ENCODE measurements around the gene ZNF14. TPM values are rescaled to one million over a fixed set of nuclear protein-coding genes. Genes with fewer than 3 reads are reported as not detected.

ZNF14 gene
- polyA plus RNA-seq, 4 donors, result 11.8 to 15.9 (median 14.6) TPM

Other genes with a start within 250 kb of the ZNF14 start
- 1 to 10 TPM in 3 of 4 donors, under 1 TPM in 1; 0.71 to 2.4 (median 1.7) TPM for gene TSSK6, start 217.6 kb downstream of the ZNF14 start, polyA plus RNA-seq (ENCODE audit: insufficient read length in 4 of 4)
- 100 to 1,000 TPM; 261 to 386 (median 304) TPM for gene NDUFA13, start 216.9 kb downstream of the ZNF14 start, polyA plus RNA-seq (ENCODE audit: insufficient read length in 4 of 4)
- 10 to 100 TPM in 2 of 4 donors, 1 to 10 TPM in 2; 3.2 to 14.2 (median 8.5) TPM for gene YJEFN3, start 204.2 kb downstream of the ZNF14 start, polyA plus RNA-seq (ENCODE audit: insufficient read length in 4 of 4)
- gene CILP2, start 194.8 kb downstream of the ZNF14 start, polyA plus RNA-seq (ENCODE audit: insufficient read length in 4 of 4), result under 1 TPM; 0.07 to 0.27 (median 0.22) TPM
- 1 to 10 TPM; 2.4 to 8.7 (median 6.2) TPM for gene PBX4, start 114.4 kb downstream of the ZNF14 start, polyA plus RNA-seq (ENCODE audit: insufficient read length in 4 of 4)
- 10 to 100 TPM; 17.0 to 42.9 (median 28.8) TPM for gene LPAR2, start 104.9 kb downstream of the ZNF14 start, polyA plus RNA-seq (ENCODE audit: insufficient read length in 4 of 4)
- gene GMIP, start 89.5 kb downstream of the ZNF14 start, polyA plus RNA-seq (ENCODE audit: insufficient read length in 4 of 4), result 1 to 10 TPM; 3.3 to 8.5 (median 5.6) TPM
- gene ATP13A1, start 69.4 kb downstream of the ZNF14 start, polyA plus RNA-seq (ENCODE audit: insufficient read length in 4 of 4), result 10 to 100 TPM; 38.5 to 68.9 (median 54.2) TPM
- gene ZNF101, start 64.3 kb downstream of the ZNF14 start, polyA plus RNA-seq (ENCODE audit: insufficient read length in 4 of 4), result 10 to 100 TPM; 13.0 to 22.7 (median 15.6) TPM
- 10 to 100 TPM; 25.2 to 42.0 (median 35.9) TPM for gene ZNF506, start 88.6 kb upstream of the ZNF14 start, polyA plus RNA-seq (ENCODE audit: insufficient read length in 4 of 4)
- 10 to 100 TPM; 27.6 to 34.1 (median 33.1) TPM for gene ZNF253, start 132.8 kb upstream of the ZNF14 start, polyA plus RNA-seq (ENCODE audit: insufficient read length in 4 of 4)
- gene ZNF93, start 167.8 kb upstream of the ZNF14 start, polyA plus RNA-seq (ENCODE audit: insufficient read length in 4 of 4), result 10 to 100 TPM; 18.4 to 22.2 (median 19.8) TPM